Measurements from ENCODE around the gene RALA. TPM values are rescaled to one million over a fixed set of nuclear protein-coding genes. Genes with fewer than 3 reads are reported as not detected.

The RALA gene
- total RNA-seq, 4 donors from 2014 or later, result 16.2 to 20.5 (median 19.0) TPM

DNA sequence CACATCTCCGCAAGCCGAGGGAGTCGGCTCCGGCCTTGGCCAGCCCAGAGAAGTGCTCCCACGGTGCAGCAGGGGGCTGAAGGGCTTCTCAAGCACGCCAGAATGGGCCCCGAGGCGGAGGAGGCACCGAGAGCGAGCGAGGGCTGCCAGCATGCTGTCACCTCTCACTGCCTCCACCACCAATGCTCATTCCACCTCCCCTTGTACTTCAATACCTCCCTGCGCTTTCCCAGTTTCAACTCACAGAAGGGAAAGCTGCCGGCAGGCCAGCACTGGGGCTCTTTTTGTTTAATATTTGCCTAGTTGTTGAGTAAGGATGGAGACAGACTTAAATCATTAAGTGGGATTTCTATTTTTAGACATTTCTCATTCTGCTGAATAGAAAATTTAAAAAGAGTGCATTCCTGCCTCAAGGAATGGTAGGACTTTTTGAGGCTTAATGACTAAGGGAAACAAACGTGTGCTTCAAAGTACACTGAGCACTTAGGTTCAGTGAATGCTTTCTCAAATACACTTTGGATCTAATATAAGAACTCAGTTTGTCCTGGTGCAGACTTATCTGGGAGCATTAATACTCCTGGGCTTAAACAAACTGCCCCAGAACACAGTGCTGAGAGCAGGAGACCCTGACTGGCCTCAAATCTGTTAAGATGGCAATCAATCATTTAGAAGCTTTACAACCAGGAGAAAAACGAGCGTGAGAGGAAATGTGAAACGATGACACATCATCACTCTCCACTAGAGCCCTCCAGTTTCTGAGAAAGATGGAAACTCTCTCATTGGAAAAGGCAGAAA lies 131.2 kb downstream of the RALA start:
- WGBS, 2 donors, result 66% methylated on average over 11 to 17 of the region's 17 CpGs
- no peak for DNase-seq (ENCODE audit: low spot score in 2 of 2)
- H3K4me3 ChIP-seq (ENCODE audit: low read depth, poor library complexity, severe bottlenecking), result no peak overlapping the region
- intact Hi-C loops (cut with DNase I; ENCODE audit: low total_unique reads), result loop anchor here (5.0 kb wide), 1 partner anchor 177 kb away; no protein-coding TSS in a partner anchor
- no peak for TF ChIP-seq POLR2A (IDR thresholded peaks at IDR 0.05)
- TF ChIP-seq, protein P1, sequence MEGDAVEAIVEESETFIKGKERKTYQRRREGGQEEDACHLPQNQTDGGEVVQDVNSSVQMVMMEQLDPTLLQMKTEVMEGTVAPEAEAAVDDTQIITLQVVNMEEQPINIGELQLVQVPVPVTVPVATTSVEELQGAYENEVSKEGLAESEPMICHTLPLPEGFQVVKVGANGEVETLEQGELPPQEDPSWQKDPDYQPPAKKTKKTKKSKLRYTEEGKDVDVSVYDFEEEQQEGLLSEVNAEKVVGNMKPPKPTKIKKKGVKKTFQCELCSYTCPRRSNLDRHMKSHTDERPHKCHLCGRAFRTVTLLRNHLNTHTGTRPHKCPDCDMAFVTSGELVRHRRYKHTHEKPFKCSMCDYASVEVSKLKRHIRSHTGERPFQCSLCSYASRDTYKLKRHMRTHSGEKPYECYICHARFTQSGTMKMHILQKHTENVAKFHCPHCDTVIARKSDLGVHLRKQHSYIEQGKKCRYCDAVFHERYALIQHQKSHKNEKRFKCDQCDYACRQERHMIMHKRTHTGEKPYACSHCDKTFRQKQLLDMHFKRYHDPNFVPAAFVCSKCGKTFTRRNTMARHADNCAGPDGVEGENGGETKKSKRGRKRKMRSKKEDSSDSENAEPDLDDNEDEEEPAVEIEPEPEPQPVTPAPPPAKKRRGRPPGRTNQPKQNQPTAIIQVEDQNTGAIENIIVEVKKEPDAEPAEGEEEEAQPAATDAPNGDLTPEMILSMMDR (IDR thresholded peaks at IDR 0.05), result no peak

DNA sequence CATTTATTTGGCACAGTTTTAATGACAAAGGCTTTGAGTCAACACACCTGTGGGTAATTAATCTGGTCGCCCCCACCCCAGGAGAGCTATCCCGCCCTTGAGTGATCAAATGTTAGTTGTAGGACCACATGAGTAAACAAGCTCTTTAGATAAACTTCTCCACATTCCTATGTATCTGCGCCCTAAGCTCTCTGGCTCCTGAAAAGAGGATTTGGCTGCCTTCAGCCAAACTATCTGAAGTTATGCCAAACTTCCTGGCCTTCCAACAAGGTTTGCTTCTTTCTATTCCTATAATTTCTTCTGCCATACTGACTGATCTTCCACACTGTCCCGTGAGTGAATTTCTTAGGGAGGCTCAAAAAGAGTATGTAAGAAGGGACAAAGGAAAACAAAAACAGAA lies 134.2 kb downstream of the RALA start:
- DNase-seq (ENCODE audit: low spot score in 2 of 2), result no peak
- intact Hi-C loops (cut with DNase I; ENCODE audit: low total_unique reads), result no loop called here
- no peak for TF ChIP-seq POLR2A (IDR thresholded peaks at IDR 0.05)
- TF ChIP-seq, protein P1 (IDR thresholded peaks at IDR 0.05), result no peak
- WGBS, 2 donors, result 49% methylated on average over 4 of the region's 4 CpGs
- no peak overlapping the region for H3K4me3 ChIP-seq (ENCODE audit: low read depth, poor library complexity, severe bottlenecking)

Other genes starting within 250 kb of the RALA start
- 10 to 100 TPM; 13.2 to 18.4 (median 14.4) TPM for gene YAE1, start 57.2 kb upstream of the RALA start, total RNA-seq

Measured in lower leg skin (tissue), 4 donors.